NCI-H226 (cell line): ENCODE data around the gene RBP3.

Source experiments
- DNase-seq: peaks from one replicate; pipeline ENCODE4 v3.0.0-alpha.2; 2015

RBP3 gene

DNA sequence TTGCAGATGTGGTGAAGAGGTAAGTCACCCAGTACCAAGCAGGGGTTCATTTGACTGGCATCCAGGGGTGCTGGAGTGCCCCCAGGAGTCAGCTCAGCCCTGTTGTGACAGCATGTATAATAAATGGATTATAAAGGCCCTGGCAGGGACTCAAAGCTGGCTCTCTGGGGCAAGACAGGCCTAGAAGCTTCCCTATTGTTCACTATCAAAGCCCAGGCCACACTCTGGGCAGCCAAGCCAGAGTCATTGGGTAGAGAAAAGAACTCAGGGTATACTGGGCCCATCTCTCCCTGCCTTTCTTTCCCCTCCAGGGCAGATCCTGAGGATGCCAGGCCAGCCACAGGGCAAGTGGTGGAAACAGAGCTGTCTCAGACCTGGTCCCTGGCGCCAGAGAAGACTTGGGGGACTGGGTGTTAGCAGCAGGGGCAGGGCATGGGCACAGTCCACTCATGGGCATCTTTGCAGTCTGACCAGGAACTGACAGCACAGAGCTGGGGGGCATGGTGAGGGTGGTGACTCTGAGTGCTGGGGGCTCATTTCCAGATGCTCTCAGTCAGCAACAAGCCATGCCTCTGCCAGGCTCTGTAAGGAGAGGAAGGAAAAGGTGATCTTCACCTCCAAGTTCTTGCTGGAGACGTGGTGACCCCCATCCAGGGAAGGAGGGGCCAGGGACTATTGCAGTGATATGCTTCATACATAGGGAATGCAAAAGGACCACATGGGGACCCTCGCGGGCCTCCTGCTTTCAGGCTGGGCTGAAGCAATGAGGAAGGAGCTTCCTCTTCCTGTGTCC is 11.7 kb downstream of the RBP3 start:
- no peak for DNase-seq

DNA sequence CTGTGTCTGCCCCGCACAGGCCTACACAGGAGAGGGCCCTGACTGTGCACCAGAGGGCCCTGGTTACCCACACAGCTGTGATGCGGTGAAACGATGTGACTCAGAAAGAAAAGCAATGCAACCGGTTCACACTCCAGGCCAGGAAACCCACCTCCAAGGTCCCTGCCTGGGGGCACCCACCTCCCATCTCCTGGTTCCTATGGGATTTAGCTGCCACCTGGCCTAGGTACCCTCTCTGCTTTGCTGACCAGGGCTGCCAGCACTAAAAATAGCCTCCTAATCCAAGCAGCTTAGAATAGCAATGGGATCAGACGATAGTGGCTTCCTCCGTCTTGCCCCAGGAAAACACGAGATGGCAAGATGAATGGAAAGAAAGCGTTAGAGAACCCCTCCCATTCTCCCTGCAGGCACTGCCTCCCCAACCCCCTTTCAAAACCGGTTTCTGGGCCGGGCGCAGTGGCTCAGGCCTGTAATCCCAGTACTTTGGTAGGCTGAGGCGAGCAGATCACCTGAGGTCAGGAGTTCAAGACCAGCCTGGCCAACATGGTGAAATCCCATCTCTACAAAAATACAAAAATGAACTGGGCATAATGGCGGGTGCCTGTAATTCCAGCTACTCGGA is 12.4 kb downstream of the RBP3 start:
- DNase-seq = no peak

DNA sequence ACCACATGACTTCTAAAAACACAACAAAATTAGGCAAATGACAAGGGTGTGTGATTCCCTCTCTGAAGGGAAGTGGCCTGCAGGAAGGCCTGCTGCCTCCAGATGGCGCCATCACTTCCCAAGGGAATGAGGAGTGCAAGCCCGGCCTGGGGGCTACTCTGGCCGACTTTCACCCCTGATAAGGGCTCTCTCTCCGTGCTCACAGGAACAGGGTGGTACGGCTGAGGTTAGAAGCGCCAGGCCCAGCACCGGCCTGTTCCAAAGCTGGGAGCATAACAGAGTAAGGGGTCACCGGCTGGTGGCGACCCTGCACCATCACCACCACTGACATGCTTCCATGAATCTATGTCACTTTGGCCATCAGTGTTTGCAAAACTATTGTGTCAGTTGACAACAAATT is 13.1 kb downstream of the RBP3 start:
- no peak for DNase-seq

- DNase-seq = no peak
Observed at GRCh38 chr10:47362199-47362598, 14.0 kb downstream of the RBP3 start.

DNA sequence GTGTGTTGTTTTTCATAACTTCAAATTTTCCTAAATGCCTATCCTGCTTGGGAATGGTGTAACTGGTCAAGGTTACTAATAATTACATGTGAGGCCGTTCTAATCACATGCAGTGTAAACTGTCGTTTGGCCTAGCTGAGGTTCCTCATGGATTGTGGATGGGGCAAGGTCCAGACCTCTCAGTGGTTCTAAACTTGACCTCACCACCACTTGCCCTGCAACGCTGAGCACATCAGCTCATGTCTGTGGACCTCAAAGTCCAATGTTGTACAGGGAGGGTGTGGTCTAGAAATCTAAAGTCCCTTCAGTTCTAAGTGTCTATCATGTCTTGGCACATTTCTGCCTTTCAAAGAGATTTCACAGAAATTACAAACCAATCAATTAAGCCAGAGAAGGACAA is 15.6 kb downstream of the RBP3 start:
- DNase-seq = no peak

- no peak for DNase-seq
Observed at GRCh38 chr10:47364366-47364765, 16.2 kb downstream of the RBP3 start.

GRCh38 chr10:47364911-47365310 is 16.7 kb downstream of the RBP3 start:
- no peak for DNase-seq

- DNase-seq = no peak
Observed at GRCh38 chr10:47365431-47366180, 17.4 kb downstream of the RBP3 start.

- no peak for DNase-seq
Observed at GRCh38 chr10:47366181-47366631, 18.0 kb downstream of the RBP3 start.

DNA sequence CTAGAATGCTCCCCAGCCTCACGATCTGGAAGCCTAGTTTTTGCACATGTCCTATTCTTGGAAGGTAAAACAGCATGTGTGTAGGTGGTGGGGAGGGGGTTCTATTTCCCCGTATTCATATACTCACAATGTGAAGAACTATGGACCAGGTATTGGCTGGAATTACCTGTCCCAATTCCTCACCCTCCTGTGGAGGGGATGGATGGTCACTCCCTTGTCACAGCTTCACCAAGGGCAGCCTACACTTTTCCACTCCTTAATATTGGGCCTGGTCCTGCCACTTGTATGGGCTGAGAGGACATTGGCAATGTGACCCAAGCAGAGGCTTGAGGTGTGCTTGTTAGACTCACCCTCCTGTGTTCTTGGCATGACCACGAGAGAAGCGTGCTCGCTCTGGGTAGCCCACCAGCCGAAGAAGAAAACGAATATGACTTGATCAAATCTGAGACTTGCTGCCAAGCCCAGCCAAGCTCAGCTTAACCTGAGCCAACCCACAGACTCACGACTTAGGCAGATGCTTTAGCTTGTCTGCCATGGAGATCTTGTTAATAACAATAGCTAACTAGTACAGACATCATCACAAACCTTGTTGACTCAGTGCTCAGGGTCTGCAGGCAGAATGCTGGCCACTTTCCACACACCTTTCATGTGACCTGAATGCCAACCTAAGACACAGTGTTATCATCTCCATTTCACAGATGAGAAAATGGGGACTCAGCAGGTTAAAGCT is 18.7 kb downstream of the RBP3 start:
- DNase-seq = no peak

DNA sequence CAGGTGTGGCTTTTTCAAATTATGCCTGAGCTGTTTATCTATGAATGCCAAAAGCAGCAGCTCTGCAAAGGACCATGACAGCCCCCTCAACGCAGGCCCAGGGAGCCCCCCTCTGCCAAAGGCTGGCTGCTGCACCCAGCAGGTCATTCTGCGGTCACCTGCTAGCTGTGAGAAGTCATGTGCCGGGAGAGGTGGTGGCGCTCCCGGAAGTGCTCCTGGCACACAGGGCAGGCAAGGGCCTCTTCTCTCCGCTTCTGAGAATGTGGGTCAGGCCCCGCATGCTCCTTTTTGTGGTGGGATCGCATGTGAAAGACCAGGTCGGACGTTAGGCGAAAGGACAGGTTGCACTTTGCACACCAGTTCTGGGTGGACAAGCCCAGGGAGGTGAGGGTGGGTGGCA is 19.5 kb downstream of the RBP3 start:
- no peak for DNase-seq

DNA sequence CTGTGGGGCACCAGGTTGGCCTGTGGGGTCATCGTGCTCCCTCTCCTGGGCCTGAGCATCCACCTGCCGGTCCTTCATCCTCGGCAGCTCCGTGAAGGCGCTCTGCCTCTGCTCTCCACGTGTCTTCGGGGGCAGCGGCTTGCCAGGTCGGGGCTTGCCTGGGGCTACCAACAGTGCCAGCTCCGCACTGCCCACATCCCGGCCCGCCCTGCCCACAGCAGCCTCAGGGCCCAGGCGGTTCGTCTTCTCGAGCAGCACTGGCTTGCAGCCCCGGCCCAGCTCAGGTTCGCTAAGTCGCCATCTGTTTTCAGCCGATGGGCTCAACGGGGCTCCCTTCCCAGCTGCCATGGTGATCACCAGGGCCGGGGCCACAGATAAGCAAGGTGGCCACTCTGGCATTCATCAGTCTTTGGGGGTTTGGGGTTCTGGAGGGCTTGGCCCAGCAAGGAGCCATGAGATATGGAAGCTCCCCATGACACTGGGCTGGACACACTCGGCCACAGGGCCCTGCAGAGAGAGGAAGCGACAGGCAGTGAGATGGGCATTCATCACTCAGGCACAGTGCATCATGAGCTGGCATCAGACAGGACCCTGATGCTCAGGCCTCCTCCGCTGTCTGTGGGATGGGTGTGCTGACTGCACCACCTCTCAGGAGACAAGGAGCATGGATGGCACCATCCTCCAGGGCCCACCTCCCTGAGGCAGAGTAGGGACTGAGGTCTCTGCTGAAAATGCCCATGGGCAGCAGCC is 20.4 kb downstream of the RBP3 start:
- DNase-seq = no peak

DNA sequence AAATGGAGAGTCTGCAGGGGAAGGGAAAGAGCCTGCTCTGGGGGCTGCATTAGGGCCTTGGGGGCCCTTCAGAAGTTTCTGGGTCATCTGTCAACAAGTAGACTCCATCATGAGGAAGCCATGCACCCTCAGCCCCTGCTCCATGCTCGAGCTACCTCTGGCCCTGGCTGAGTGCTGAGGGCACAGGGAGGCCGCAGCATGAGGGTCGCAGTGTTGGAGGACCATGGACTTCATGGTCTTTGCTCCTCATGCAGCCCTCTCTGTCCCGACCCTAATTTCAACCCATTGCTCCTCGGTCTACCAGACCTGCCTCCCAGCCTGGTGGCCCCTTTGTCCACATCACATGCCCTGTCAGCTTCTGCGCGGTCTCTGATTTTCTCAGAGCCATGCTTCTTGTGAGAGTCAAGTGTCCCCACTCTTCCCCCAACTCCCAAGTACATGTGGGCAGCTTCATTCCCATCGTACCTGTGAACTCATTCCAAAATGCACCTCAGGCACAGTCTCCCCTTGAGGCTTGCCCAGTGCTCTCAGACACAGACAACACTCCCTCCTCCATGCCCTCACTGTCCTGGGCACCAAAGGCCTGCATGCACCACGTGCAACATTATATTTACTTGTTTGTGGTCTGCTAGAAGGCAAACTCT is 21.2 kb downstream of the RBP3 start:
- DNase-seq = no peak

DNA sequence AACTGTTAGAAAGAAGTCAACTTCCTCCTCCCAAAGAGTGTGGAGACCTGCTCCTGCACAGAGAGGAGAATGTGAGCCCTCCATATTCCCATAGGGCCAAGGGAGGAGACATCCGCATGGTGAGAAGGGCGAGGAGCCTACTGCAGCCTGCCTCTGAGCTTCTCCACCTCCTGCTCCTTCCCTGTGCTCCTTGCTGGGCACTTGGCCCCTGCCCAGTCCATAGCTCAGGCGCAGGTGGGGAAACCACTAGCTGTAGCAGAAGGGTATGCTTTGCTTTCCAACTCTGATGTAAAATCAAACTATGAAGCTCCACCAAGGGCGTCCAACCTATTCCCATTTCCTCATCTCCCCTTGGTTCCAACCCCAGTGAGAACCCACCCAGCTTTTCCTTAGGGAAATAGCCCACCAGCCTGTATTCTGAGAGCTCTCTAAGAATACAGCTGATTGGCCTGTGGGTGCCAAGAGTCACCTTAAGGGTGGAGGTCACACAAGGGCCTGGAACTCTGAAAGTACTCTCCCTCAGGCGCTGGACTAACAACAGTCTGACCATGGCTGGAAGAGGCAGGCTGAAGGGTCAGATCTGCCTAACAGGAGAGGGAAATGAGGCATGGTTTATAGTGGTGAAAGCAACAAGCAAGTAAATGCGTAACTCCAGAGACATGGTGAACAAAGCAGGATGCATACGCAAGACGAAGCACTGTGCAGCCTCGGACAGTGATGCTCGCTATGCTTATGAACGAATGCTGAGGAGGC is 22.0 kb downstream of the RBP3 start:
- DNase-seq = no peak

- no peak for DNase-seq
Observed at GRCh38 chr10:47370878-47371277, 22.7 kb downstream of the RBP3 start.

GRCh38 chr10:47371629-47372485 is 23.7 kb downstream of the RBP3 start:
- DNase-seq = no peak

- DNase-seq = no peak
Observed at GRCh38 chr10:47372726-47373125, 24.6 kb downstream of the RBP3 start.

DNA sequence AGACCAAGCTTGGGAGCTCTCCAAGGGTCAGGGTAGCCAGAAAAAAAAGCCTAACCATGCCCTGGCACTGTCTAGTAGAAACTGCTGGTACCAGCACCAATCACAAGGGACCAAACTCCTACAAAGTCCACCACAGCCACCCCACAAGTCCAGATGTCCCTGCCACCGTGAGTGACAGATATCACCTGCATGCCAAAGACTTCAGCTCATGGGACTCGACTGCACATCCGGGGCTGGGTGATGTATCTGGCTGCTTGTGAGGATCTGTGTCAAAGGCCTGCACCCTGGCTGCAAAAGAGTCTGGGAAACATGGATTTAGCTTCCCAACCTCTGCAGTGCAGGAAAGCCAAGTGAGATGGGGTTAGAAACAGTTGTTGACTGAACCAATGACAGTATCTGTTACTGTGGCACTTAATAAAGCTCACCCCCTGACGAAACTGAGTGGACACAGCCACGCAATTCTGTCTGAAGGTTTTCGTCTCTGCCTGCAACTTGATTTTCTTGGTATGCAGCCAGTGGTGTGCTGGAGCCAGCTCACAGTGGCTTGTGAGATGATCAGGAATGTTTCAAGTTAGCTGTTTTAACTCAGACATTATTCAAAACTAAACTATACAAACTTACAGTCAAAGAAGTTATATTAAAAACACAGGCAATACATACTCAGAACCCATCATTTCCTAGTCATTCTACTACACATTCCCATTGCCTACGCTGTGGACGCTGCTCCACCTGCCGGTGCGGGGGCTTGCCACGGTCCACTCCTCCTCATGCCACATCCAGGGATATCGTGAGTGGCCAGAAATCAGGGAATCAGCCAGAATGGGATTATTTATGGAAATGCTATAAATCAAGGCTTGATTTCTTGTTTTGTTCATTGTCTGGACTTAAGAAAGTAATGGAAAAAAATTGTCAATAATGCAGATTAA is 26.7 kb downstream of the RBP3 start:
- no peak for DNase-seq
